ENCODE data around the gene ADRM1.

ADRM1 gene

DNA sequence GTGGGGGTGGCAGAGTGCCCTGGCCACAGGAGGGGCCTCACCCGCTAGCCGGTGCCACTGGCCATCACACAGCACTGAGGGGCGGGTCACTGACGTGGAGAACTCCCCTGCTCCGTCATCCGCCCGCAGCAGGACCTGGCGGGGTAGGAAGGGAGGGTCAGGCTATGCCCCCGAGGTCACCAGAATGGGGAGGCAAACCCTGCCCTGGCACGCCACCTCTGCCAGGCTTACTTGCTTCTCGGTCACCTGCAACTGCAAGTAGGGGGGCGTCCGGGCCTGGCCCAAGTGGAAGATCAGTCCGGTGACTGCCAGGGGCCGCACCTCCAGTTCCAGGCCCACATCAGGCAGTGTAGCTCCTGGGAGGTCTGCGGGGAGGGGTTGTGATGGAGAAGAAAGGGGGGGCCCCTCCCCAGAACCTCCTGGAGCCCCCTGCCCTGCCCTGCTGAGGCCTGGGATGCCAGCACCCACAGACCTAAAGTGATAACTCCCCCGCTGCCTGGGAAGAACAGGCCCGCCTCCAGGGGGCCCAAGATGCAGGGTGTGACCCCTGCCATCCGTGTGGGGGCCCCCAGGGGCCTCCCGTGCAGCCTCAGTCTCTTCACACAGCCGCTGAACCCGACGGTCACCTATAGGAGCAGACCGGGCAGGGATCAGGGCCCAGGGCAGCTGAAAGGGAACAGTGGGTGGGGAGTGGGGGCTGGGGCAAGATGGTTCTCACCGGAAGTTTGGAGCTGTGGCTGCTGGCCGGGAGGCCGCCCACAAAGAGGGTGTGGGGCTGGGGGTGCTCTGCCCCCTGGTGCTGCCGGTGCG is 7.4 kb downstream of the ADRM1 start:
- peaks cover 12% of the 10 kb centered on the region for H3K79me2 ChIP-seq (ENCODE audit: insufficient read depth, low read length)
- H2AFZ ChIP-seq (ENCODE audit: low read depth, low read length, severe bottlenecking), result no peak overlapping the region
- H3K27ac ChIP-seq (ENCODE audit: low read depth, low read length), result no peak overlapping the region
- no peak for TF ChIP-seq EZH2phosphoT487 (conservative IDR thresholded peaks at IDR 0.05; ENCODE audit: low read length)
- TF ChIP-seq, protein P1, sequence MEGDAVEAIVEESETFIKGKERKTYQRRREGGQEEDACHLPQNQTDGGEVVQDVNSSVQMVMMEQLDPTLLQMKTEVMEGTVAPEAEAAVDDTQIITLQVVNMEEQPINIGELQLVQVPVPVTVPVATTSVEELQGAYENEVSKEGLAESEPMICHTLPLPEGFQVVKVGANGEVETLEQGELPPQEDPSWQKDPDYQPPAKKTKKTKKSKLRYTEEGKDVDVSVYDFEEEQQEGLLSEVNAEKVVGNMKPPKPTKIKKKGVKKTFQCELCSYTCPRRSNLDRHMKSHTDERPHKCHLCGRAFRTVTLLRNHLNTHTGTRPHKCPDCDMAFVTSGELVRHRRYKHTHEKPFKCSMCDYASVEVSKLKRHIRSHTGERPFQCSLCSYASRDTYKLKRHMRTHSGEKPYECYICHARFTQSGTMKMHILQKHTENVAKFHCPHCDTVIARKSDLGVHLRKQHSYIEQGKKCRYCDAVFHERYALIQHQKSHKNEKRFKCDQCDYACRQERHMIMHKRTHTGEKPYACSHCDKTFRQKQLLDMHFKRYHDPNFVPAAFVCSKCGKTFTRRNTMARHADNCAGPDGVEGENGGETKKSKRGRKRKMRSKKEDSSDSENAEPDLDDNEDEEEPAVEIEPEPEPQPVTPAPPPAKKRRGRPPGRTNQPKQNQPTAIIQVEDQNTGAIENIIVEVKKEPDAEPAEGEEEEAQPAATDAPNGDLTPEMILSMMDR (IDR thresholded peaks at IDR 0.05; ENCODE audit: insufficient read depth, low read length, poor library complexity, severe bottlenecking), result no peak
- H4K20me1 ChIP-seq (ENCODE audit: low read depth, low read length), result no peaks in the 10 kb centered on the region
- no peaks in the 10 kb centered on the region for H3K9me3 ChIP-seq (ENCODE audit: insufficient read depth, low read length)
- H3K27me3 ChIP-seq (ENCODE audit: low read length), result no peaks in the 10 kb centered on the region
- no peaks in the 10 kb centered on the region for H3F3A ChIP-seq (ENCODE audit: insufficient read depth)
- H3K4me2 ChIP-seq (ENCODE audit: low read depth, low read length, poor library complexity, severe bottlenecking), result no peak overlapping the region
- H3K4me3 ChIP-seq (ENCODE audit: insufficient read depth, low read length, poor library complexity, severe bottlenecking), result no peak overlapping the region
- H3K36me3 ChIP-seq (ENCODE audit: low read length), result no peaks in the 10 kb centered on the region
- H3K9ac ChIP-seq (ENCODE audit: low read length), result no peak overlapping the region
- no peaks in the 10 kb centered on the region for H3K9me2 ChIP-seq (replicated peaks; ENCODE audit: insufficient read depth, low read length)

DNA sequence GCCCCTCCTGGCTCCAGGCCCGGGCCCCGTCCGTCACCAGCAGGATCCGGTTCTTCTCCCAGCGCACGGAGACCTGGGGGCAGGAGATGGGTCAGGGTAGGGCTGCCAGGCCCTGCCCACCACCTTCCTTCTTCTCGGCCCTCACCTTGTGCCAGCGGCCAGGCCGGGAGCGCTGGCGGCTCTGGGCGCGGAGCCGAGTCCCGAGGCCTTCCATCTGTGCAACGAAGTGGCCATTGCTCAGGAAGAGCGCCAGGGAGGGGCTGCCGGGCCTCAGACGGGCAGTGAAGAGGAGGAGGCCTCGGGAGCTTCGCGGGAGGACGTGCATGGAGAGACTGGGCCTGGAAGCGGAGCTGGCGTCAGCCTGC is 7.9 kb downstream of the ADRM1 start:
- Histone ChIP-seq H3K9me3 (ENCODE audit: insufficient read depth, low read length) (no peaks in the 10 kb centered on the region), H3K27ac (ENCODE audit: low read depth, low read length) (no peak overlapping the region), H3K4me2 (ENCODE audit: low read depth, low read length, poor library complexity, severe bottlenecking) (no peak overlapping the region), H3F3A (ENCODE audit: insufficient read depth) (no peaks in the 10 kb centered on the region), H3K4me3 (ENCODE audit: insufficient read depth, low read length, poor library complexity, severe bottlenecking) (no peak overlapping the region), H3K79me2 (ENCODE audit: insufficient read depth, low read length) (peaks cover 6% of the 10 kb centered on the region), H3K36me3 (ENCODE audit: low read length) (no peaks in the 10 kb centered on the region), H3K9me2 (replicated peaks; ENCODE audit: insufficient read depth, low read length) (no peaks in the 10 kb centered on the region), H3K27me3 (ENCODE audit: low read length) (no peaks in the 10 kb centered on the region), H3K9ac (ENCODE audit: low read length) (no peak overlapping the region), H4K20me1 (ENCODE audit: low read depth, low read length) (no peaks in the 10 kb centered on the region), H2AFZ (ENCODE audit: low read depth, low read length, severe bottlenecking) (no peak overlapping the region)
- TF ChIP-seq, protein P1 (IDR thresholded peaks at IDR 0.05; ENCODE audit: insufficient read depth, low read length, poor library complexity, severe bottlenecking), result no peak
- TF ChIP-seq EZH2phosphoT487 (conservative IDR thresholded peaks at IDR 0.05; ENCODE audit: low read length), result no peak

DNA sequence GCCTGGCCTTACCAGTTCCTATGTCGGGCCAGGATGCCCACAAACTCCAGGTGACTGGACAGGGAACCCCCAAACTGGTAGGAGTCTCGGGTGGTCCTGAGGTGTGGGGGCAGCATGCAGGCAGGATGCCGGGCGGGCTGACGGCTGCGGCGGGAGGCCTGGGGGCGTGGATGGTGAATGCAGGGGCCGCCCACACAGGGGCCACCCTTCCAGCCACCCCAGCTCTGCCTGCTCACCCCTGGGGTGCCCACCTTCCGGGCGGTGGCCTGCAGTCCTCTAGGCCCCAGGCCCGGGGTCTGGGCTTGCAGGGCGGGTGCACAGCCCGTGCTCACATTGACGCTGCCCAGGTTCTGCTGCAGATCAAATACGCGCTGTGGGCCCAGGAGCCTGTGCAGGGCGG is 8.4 kb downstream of the ADRM1 start:
- no peaks in the 10 kb centered on the region for H4K20me1 ChIP-seq (ENCODE audit: low read depth, low read length)
- no peak overlapping the region for H3K4me3 ChIP-seq (ENCODE audit: insufficient read depth, low read length, poor library complexity, severe bottlenecking)
- H3K27ac ChIP-seq (ENCODE audit: low read depth, low read length), result no peak overlapping the region
- no peaks in the 10 kb centered on the region for H3K9me3 ChIP-seq (ENCODE audit: insufficient read depth, low read length)
- no peak overlapping the region for H2AFZ ChIP-seq (ENCODE audit: low read depth, low read length, severe bottlenecking)
- H3K9ac ChIP-seq (ENCODE audit: low read length), result no peak overlapping the region
- no peak overlapping the region for H3K4me2 ChIP-seq (ENCODE audit: low read depth, low read length, poor library complexity, severe bottlenecking)
- no peaks in the 10 kb centered on the region for H3K36me3 ChIP-seq (ENCODE audit: low read length)
- no peaks in the 10 kb centered on the region for H3K27me3 ChIP-seq (ENCODE audit: low read length)
- TF ChIP-seq, protein P1 (IDR thresholded peaks at IDR 0.05; ENCODE audit: insufficient read depth, low read length, poor library complexity, severe bottlenecking), result no peak
- TF ChIP-seq EZH2phosphoT487 (conservative IDR thresholded peaks at IDR 0.05; ENCODE audit: low read length), result no peak
- peaks cover 2% of the 10 kb centered on the region for H3K79me2 ChIP-seq (ENCODE audit: insufficient read depth, low read length)
- H3F3A ChIP-seq (ENCODE audit: insufficient read depth), result no peaks in the 10 kb centered on the region
- no peaks in the 10 kb centered on the region for H3K9me2 ChIP-seq (replicated peaks; ENCODE audit: insufficient read depth, low read length)

All from SU-DHL-6 (cell line).